SH-SY5Y (cell line): Measurements from ENCODE around the gene MED13.

ENCODE experiments used
- GATA2 ChIP-seq: IDR thresholded peaks from 2 replicates; pipeline ENCODE4 v1.6.1; 2011; ENCODE audit warnings: mild to moderate bottlenecking, low read depth, low read length
- GATA3 ChIP-seq: IDR thresholded peaks from 2 replicates; pipeline ENCODE4 v1.6.1; 2011; ENCODE audit warnings: low read depth, mild to moderate bottlenecking, low read length, moderate library complexity

GRCh38 chr17:61972311-61972710 lies 92.8 kb downstream of the MED13 start:
- TF ChIP-seq GATA2: no peak
- TF ChIP-seq GATA3: no peak
